ENCODE results near the gene ZBTB34.

DNA sequence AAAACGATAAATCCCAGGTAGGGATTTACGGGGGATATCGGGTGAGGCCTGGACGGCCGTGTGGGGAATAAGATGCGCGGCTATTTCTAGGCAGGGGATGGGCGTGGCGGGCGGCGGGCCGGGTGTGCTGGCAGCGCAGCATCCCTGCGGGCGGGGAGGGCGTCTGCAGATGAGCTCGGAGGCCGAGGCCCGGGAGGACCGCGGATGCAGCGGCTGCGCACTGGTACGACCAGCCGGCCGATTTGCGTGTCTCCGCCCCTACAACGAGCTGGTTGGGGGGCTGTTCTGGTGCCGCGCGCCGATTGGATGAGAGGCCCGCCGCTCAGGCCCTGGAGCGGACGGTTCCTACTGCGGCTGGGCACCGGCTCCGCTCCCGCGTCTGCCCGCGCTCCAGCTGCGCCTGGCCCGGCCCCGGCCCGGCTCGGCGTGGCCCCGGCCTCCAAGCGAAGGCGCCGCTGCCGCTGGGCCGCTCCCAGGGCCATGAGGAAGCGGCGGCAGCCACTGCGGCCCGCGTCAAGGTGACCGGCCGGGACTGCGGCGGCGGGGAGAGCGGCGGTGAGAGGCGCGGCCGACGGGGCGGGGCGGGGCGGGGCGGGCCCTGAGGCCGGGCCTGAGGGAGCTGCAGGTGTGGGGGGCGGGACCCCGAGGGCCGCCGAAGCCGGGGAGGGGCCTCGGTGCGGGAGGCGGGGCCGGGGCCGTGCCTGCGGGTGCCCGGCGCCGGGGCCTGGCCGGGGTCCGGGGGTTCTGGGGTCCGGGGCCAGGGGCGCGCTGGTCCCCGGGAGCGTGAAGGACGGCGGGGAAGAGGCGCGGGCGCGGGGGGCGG, 54.2 kb downstream of the ZBTB34 start, which contains the start of gene RALGPS1:
- TF ChIP-seq, protein P1, sequence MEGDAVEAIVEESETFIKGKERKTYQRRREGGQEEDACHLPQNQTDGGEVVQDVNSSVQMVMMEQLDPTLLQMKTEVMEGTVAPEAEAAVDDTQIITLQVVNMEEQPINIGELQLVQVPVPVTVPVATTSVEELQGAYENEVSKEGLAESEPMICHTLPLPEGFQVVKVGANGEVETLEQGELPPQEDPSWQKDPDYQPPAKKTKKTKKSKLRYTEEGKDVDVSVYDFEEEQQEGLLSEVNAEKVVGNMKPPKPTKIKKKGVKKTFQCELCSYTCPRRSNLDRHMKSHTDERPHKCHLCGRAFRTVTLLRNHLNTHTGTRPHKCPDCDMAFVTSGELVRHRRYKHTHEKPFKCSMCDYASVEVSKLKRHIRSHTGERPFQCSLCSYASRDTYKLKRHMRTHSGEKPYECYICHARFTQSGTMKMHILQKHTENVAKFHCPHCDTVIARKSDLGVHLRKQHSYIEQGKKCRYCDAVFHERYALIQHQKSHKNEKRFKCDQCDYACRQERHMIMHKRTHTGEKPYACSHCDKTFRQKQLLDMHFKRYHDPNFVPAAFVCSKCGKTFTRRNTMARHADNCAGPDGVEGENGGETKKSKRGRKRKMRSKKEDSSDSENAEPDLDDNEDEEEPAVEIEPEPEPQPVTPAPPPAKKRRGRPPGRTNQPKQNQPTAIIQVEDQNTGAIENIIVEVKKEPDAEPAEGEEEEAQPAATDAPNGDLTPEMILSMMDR (IDR thresholded peaks at IDR 0.05) = no peak
- TF ChIP-seq POLR2AphosphoS5 (IDR thresholded peaks at IDR 0.05) = peak in 1 of 3 donors; percentile 50
- TF ChIP-seq POLR2A (IDR thresholded peaks at IDR 0.05) = no peak
